GM23338 (cell line): Measurements from ENCODE around the gene IL36B. TPM values are rescaled to one million over a fixed set of nuclear protein-coding genes. Genes with fewer than 3 reads are reported as not detected.

ENCODE experiments used
- ATAC-seq: fragments of 200-7000 bp; cut with Tn5 transposase; 3 replicates; pipeline ENCODE4 v1.9.1; 2020
- DNase-seq: peaks from one replicate; pipeline ENCODE4 v3.0.0-alpha.2; 2015; ENCODE audit warnings: low spot score
- H2AFZ ChIP-seq: fragments of 200-600 bp; sonication (generic); 2 replicates; pipeline ENCODE4 v1.8.0; 2016; ENCODE audit warnings: antibody characterized with exemption, mild to moderate bottlenecking, moderate library complexity
- H3F3A ChIP-seq: fragments of 200-600 bp; sonication (generic); replicated peaks from 2 replicates; pipeline ENCODE4 v1.8.0; 2017; ENCODE audit warnings: antibody characterized with exemption, mixed run types, low read depth
- H3K27ac ChIP-seq: fragments of 200-600 bp; sonication (generic); 2 replicates; pipeline ENCODE4 v1.6.1; 2016; ENCODE audit warnings: low read depth
- H3K27me3 ChIP-seq: fragments of 200-600 bp; sonication (generic); 2 replicates; pipeline ENCODE4 v1.8.0; 2016; ENCODE audit warnings: mild to moderate bottlenecking, mixed run types, moderate library complexity; ENCODE audit not compliant: insufficient read depth
- H3K36me3 ChIP-seq: fragments of 200-600 bp; sonication (generic); 2 replicates; pipeline ENCODE4 v1.8.0; 2016; ENCODE audit warnings: mild to moderate bottlenecking; ENCODE audit not compliant: insufficient read depth
- H3K4me1 ChIP-seq: fragments of 200-600 bp; sonication (generic); 2 replicates; pipeline ENCODE4 v1.8.0; 2016; ENCODE audit warnings: mild to moderate bottlenecking, moderate library complexity; ENCODE audit not compliant: insufficient read depth
- H3K4me2 ChIP-seq: fragments of 200-600 bp; sonication (generic); 2 replicates; pipeline ENCODE4 v1.7.1; 2017; ENCODE audit warnings: mixed run types
- H3K4me3 ChIP-seq: fragments of 200-600 bp; sonication (generic); 2 replicates; pipeline ENCODE4 v1.6.1; 2016; ENCODE audit warnings: mixed run types
- H3K79me2 ChIP-seq: fragments of 200-600 bp; sonication (generic); replicated peaks from 2 replicates; pipeline ENCODE4 v1.8.0; 2017; ENCODE audit warnings: mild to moderate bottlenecking; ENCODE audit not compliant: insufficient read depth
- H3K9me2 ChIP-seq: fragments of 200-600 bp; sonication (generic); 2 replicates; pipeline ENCODE4 v1.8.0; 2017; ENCODE audit not compliant: insufficient read depth
- H4K20me1 ChIP-seq: fragments of 200-600 bp; sonication (generic); replicated peaks from 2 replicates; pipeline ENCODE4 v1.8.0; 2017; ENCODE audit warnings: mild to moderate bottlenecking; ENCODE audit not compliant: insufficient read depth
- H3K27ac Mint-ChIP-seq: 2 replicates; pipeline ENCODE4 v1.8.0; 2020; ENCODE audit warnings: inconsistent platforms, mild to moderate bottlenecking, moderate library complexity, mixed read lengths
- H3K27me3 Mint-ChIP-seq: 3 replicates; pipeline ENCODE4 v1.8.0; 2022; ENCODE audit warnings: low read depth, mild to moderate bottlenecking, moderate library complexity, mixed read lengths, inconsistent platforms; ENCODE audit not compliant: insufficient read depth, poor library complexity
- H3K36me3 Mint-ChIP-seq: 3 replicates; pipeline ENCODE4 v1.8.0; 2021; ENCODE audit warnings: low read depth, mild to moderate bottlenecking, inconsistent platforms, moderate library complexity, mixed read lengths
- H3K4me1 Mint-ChIP-seq: 3 replicates; pipeline ENCODE4 v1.8.0; 2020; ENCODE audit warnings: mild to moderate bottlenecking, inconsistent platforms, mixed read lengths
- H3K4me3 Mint-ChIP-seq: 3 replicates; pipeline ENCODE4 v1.8.0; 2021; ENCODE audit warnings: moderate library complexity, mild to moderate bottlenecking, inconsistent platforms, mixed read lengths
- H3K9me3 Mint-ChIP-seq: 3 replicates; pipeline ENCODE4 v1.8.0; 2020; ENCODE audit warnings: moderate library complexity, mild to moderate bottlenecking, inconsistent platforms, mixed read lengths
- CREB1 ChIP-seq: fragments of 250-450 bp; sonication (Bioruptor Pico); IDR thresholded peaks from 2 replicates; pipeline ENCODE4 v1.5.0; 2020; ENCODE audit warnings: low read depth, mild to moderate bottlenecking, moderate library complexity
- ETS1 ChIP-seq: IDR thresholded peaks from 2 replicates; pipeline ENCODE4 v1.6.1; 2016; ENCODE audit warnings: antibody characterized with exemption
- EZH2phosphoT487 ChIP-seq: fragments of 200-600 bp; sonication (generic); IDR thresholded peaks from one replicate; pipeline ENCODE4 v1.8.1; 2018; ENCODE audit warnings: antibody characterized with exemption; ENCODE audit not compliant: unreplicated experiment
- JUNB ChIP-seq: IDR thresholded peaks from one replicate; pipeline ENCODE4 v1.6.1; 2016; ENCODE audit warnings: antibody characterized with exemption; ENCODE audit not compliant: unreplicated experiment
- NANOG ChIP-seq: IDR thresholded peaks from 2 replicates; pipeline ENCODE4 v1.6.1; 2016; ENCODE audit warnings: antibody characterized with exemption, borderline replicate concordance
- POLR2AphosphoS5 ChIP-seq: IDR thresholded peaks from 2 replicates; pipeline ENCODE4 v1.6.1; 2016; ENCODE audit warnings: antibody characterized with exemption, low read depth
- STAT1 ChIP-seq: IDR thresholded peaks from one replicate; pipeline ENCODE4 v1.6.1; 2016; ENCODE audit warnings: antibody characterized with exemption; ENCODE audit not compliant: unreplicated experiment
- ZNF114 ChIP-seq: fragments of 250-450 bp; sonication (Bioruptor Pico); IDR thresholded peaks from 2 replicates; pipeline ENCODE4 v1.5.0; 2020; ENCODE audit warnings: mild to moderate bottlenecking, moderate library complexity
- ZNF331 ChIP-seq: fragments of 250-450 bp; sonication (Bioruptor Pico); IDR thresholded peaks from 2 replicates; pipeline ENCODE4 v1.5.0; 2020; ENCODE audit warnings: low read depth, mild to moderate bottlenecking, moderate library complexity
- polyA plus RNA-seq: library from polyadenylated mRNA; unstranded; fragments of >200 nt; fragmentation: Nextera tagmentation; extraction: Ambion mirVana; gene quantifications from 2 replicates; pipeline ENCODE4 v1.2.1, GENCODE V29; 2016
- total RNA-seq: library from RNA; depleted of rRNA; stranded (reverse); fragments of >200 nt; shearing (Covaris generic); gene quantifications from 2 replicates; pipeline ENCODE4 v1.2.3, GENCODE V29; 2014
- TF ChIP-seq, protein P1 (sequence below), 2 experiments: fragments of 200-600 bp in 1 of 2; sonication (generic) in 1 of 2; conservative IDR thresholded peaks; 2 replicates each; pipeline versions ENCODE4 v1.5.1 to v1.6.1; 2016 to 2017; ENCODE audit warnings: antibody characterized with exemption in 2 of 2, low read depth in 2 of 2, mild to moderate bottlenecking in 2 of 2, moderate library complexity in 1 of 2
- TF ChIP-seq, protein P2 (sequence below): fragments of 250-450 bp; sonication (Bioruptor Pico); IDR thresholded peaks from 2 replicates; pipeline ENCODE4 v1.5.0; 2020; ENCODE audit warnings: mild to moderate bottlenecking, moderate library complexity

The IL36B gene
- total and polyA plus RNA-seq, 2 experiments from 2014 or later: not detected

GRCh38 chr2:112979731-112980130 lies 72.9 kb downstream of the IL36B start:
- Histone ChIP-seq H3K4me2 (no peak overlapping the region), H3F3A (no peaks in the 10 kb centered on the region), H4K20me1 (no peaks in the 10 kb centered on the region), H3K9me2 (peaks cover 2% of the 10 kb centered on the region; the same call in 1 of the 2 replicates), H2AFZ (no peak overlapping the region), H3K27me3 (no peaks in the 10 kb centered on the region), H3K4me1 (no peaks in the 10 kb centered on the region), H3K27ac (no peak overlapping the region), H3K79me2 (no peaks in the 10 kb centered on the region), H3K4me3 (no peak overlapping the region), H3K36me3 (no peaks in the 10 kb centered on the region)
- Mint-ChIP-seq H3K27ac (no peak overlapping the region), H3K4me1 (no peaks in the 10 kb centered on the region), H3K27me3 (peaks cover 4% of the 10 kb centered on the region), H3K4me3 (no peak overlapping the region), H3K9me3 (no peaks in the 10 kb centered on the region), H3K36me3 (no peaks in the 10 kb centered on the region)
- DNase-seq: no peak
- TF ChIP-seq NANOG (no peak), ZNF114 (CRISPR knock-in tag) (no peak), STAT1 (no peak), JUNB (no peak), CREB1 (CRISPR knock-in tag) (no peak), ETS1 (no peak), POLR2AphosphoS5 (no peak), EZH2phosphoT487 (no peak), ZNF331 (CRISPR knock-in tag) (no peak)
- TF ChIP-seq, protein P1, sequence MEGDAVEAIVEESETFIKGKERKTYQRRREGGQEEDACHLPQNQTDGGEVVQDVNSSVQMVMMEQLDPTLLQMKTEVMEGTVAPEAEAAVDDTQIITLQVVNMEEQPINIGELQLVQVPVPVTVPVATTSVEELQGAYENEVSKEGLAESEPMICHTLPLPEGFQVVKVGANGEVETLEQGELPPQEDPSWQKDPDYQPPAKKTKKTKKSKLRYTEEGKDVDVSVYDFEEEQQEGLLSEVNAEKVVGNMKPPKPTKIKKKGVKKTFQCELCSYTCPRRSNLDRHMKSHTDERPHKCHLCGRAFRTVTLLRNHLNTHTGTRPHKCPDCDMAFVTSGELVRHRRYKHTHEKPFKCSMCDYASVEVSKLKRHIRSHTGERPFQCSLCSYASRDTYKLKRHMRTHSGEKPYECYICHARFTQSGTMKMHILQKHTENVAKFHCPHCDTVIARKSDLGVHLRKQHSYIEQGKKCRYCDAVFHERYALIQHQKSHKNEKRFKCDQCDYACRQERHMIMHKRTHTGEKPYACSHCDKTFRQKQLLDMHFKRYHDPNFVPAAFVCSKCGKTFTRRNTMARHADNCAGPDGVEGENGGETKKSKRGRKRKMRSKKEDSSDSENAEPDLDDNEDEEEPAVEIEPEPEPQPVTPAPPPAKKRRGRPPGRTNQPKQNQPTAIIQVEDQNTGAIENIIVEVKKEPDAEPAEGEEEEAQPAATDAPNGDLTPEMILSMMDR (conservative IDR thresholded peaks at IDR 0.05; ENCODE audit: low read depth in 2 of 2): no peak
- no peak for ATAC-seq

DNA sequence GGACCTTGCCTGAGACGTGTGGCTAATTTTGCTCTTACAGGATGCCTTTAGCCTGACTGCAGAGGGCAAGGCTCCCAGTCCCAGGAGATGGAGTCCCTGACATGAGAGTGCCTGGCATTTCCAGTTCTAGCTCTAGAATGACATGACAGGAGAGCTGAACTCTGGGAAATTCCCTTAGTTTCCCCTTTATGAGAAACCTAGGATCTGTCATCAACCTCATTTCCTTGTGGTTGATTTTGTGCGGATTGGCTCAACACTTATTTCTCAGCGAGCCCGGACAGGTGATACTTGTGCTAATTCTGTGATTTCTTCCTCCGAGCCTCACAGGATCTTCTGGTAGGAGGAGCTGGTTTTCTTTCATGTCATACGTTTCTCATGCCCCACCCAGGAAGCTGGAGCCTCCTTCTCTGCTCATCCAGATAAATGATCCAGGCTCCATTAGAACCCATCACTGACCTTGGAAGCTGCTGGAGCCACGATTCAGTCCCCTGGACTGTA lies 75.1 kb downstream of the IL36B start, which contains the start of gene IL36G:
IL36G (plus strand) TSS at position 448 of the 498 bp plus-strand sequence. CDS start 633 bp downstream, outside the sequence.
- ATAC-seq: no peak
- Histone ChIP-seq H3K9me2 (no peaks in the 10 kb centered on the region), H3K4me1 (no peaks in the 10 kb centered on the region), H3F3A (no peaks in the 10 kb centered on the region), H3K27ac (no peak within 1 kb of the TSS), H3K79me2 (no peaks in the 10 kb centered on the region), H3K4me2 (no peak within 1 kb of the TSS), H3K36me3 (no peaks in the 10 kb centered on the region), H3K4me3 (no peak within 1 kb of the TSS), H4K20me1 (no peaks in the 10 kb centered on the region), H3K27me3 (no peaks in the 10 kb centered on the region), H2AFZ (no peak within 1 kb of the TSS)
- H3K4me1 Mint-ChIP-seq: no peaks in the 10 kb centered on the region
- no peak within 1 kb of the TSS for H3K4me3 Mint-ChIP-seq
- H3K27ac Mint-ChIP-seq: no peak within 1 kb of the TSS
- H3K27me3 Mint-ChIP-seq: peaks cover 4% of the 10 kb centered on the region
- no peaks in the 10 kb centered on the region for H3K36me3 Mint-ChIP-seq
- no peaks in the 10 kb centered on the region for H3K9me3 Mint-ChIP-seq
- DNase-seq: no peak
- TF ChIP-seq ZNF114 (CRISPR knock-in tag) (no peak), ZNF331 (CRISPR knock-in tag) (no peak), CREB1 (CRISPR knock-in tag) (no peak), STAT1 (no peak)
- TF ChIP-seq, protein P1 (conservative IDR thresholded peaks at IDR 0.05; ENCODE audit: low read depth in 2 of 2): no peak
- TF ChIP-seq, protein P2, sequence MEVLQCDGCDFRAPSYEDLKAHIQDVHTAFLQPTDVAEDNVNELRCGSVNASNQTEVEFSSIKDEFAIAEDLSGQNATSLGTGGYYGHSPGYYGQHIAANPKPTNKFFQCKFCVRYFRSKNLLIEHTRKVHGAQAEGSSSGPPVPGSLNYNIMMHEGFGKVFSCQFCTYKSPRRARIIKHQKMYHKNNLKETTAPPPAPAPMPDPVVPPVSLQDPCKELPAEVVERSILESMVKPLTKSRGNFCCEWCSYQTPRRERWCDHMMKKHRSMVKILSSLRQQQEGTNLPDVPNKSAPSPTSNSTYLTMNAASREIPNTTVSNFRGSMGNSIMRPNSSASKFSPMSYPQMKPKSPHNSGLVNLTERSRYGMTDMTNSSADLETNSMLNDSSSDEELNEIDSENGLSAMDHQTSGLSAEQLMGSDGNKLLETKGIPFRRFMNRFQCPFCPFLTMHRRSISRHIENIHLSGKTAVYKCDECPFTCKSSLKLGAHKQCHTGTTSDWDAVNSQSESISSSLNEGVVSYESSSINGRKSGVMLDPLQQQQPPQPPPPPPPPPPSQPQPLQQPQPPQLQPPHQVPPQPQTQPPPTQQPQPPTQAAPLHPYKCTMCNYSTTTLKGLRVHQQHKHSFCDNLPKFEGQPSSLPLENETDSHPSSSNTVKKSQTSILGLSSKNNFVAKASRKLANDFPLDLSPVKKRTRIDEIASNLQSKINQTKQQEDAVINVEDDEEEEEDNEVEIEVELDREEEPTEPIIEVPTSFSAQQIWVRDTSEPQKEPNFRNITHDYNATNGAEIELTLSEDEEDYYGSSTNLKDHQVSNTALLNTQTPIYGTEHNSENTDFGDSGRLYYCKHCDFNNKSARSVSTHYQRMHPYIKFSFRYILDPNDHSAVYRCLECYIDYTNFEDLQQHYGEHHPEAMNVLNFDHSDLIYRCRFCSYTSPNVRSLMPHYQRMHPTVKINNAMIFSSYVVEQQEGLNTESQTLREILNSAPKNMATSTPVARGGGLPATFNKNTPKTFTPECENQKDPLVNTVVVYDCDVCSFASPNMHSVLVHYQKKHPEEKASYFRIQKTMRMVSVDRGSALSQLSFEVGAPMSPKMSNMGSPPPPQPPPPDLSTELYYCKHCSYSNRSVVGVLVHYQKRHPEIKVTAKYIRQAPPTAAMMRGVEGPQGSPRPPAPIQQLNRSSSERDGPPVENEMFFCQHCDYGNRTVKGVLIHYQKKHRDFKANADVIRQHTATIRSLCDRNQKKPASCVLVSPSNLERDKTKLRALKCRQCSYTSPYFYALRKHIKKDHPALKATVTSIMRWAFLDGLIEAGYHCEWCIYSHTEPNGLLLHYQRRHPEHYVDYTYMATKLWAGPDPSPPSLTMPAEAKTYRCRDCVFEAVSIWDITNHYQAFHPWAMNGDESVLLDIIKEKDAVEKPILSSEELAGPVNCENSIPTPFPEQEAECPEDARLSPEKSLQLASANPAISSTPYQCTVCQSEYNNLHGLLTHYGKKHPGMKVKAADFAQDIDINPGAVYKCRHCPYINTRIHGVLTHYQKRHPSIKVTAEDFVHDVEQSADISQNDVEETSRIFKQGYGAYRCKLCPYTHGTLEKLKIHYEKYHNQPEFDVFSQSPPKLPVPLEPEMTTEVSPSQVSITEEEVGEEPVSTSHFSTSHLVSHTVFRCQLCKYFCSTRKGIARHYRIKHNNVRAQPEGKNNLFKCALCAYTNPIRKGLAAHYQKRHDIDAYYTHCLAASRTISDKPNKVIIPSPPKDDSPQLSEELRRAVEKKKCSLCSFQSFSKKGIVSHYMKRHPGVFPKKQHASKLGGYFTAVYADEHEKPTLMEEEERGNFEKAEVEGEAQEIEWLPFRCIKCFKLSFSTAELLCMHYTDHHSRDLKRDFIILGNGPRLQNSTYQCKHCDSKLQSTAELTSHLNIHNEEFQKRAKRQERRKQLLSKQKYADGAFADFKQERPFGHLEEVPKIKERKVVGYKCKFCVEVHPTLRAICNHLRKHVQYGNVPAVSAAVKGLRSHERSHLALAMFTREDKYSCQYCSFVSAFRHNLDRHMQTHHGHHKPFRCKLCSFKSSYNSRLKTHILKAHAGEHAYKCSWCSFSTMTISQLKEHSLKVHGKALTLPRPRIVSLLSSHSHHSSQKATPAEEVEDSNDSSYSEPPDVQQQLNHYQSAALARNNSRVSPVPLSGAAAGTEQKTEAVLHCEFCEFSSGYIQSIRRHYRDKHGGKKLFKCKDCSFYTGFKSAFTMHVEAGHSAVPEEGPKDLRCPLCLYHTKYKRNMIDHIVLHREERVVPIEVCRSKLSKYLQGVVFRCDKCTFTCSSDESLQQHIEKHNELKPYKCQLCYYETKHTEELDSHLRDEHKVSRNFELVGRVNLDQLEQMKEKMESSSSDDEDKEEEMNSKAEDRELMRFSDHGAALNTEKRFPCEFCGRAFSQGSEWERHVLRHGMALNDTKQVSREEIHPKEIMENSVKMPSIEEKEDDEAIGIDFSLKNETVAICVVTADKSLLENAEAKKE (CRISPR knock-in tag): no peak
